HCT116 (cell line): Measurements from ENCODE around the gene AKR7A3. TPM values are rescaled to one million over a fixed set of nuclear protein-coding genes. Genes with fewer than 3 reads are reported as not detected.

Source experiments
- ATAC-seq: fragments of 200-7000 bp; cut with Tn5 transposase; 2 replicates; pipeline ENCODE4 v1.9.1; 2020; ENCODE audit warnings: mild to moderate bottlenecking, moderate library complexity
- BruUV-seq: library from RNA; stranded (reverse); fragments of 400-500 nt; replicated peaks from 2 replicates; lab custom pipeline; 2021; lab: Mats Ljungman, UMichigan
- CTCF ChIA-PET: fragments of 300-600 bp; sonication (Branson Sonifier 250); formaldehyde crosslinking; loops from one replicate; lab custom pipeline; 2021; ENCODE audit warnings: antibody characterized with exemption; lab: Charles Lee
- POLR2A ChIA-PET: fragments of 300-600, 350-600 bp; sonication (Branson Sonifier 250); formaldehyde crosslinking; loops from one replicate; lab custom pipeline; 2021; ENCODE audit warnings: antibody characterized with exemption; lab: Charles Lee
- RAD21 ChIA-PET, 2 experiments: fragments of 300-600 bp; sonication (Branson Sonifier 250); formaldehyde crosslinking; loops; one replicate each; lab custom pipeline; 2023; ENCODE audit warnings: low total read pairs in 2 of 2; ENCODE audit not compliant: uncharacterized antibody in 2 of 2, unreplicated experiment in 2 of 2, low non-redundant PET in 1 of 2; lab: Charles Lee
- DNase-seq: peaks from one replicate; pipeline ENCODE4 v3.0.0-alpha.2; 2010; ENCODE audit warnings: low read depth, low spot score
- H2AFZ ChIP-seq: fragments of 200-600 bp; shearing (Covaris generic), sonication (generic); 2 replicates; pipeline ENCODE4 v1.6.1; 2017; ENCODE audit warnings: low read depth, mixed run types, mixed read lengths, antibody characterized with exemption, low read length; ENCODE audit not compliant: poor library complexity, severe bottlenecking
- H3K27ac ChIP-seq: 2 replicates; pipeline ENCODE4 v1.5.1; 2012; ENCODE audit warnings: low read depth, low read length
- H3K27me3 ChIP-seq: fragments of 200-600 bp; sonication (generic); 2 replicates; pipeline ENCODE4 v1.6.1; 2016; ENCODE audit warnings: mixed run types, low read length, mixed read lengths; ENCODE audit not compliant: insufficient read depth
- H3K36me3 ChIP-seq, 2 experiments: fragments of 200-500 bp in 1 of 2; fragments of 200-600 bp in 1 of 2; sonication (Bioruptor generic) in 1 of 2; sonication (generic) in 1 of 2; 2 replicates each; pipeline versions ENCODE4 v1.5.1 to v1.6.1; 2014 to 2016; ENCODE audit warnings: low read length in 2 of 2, inconsistent platforms in 1 of 2, mixed read lengths in 1 of 2, mixed run types in 1 of 2; ENCODE audit not compliant: insufficient read depth in 2 of 2, control insufficient read depth in 1 of 2
- H3K4me1 ChIP-seq, 2 experiments: fragments of 200-600 bp in 1 of 2; sonication (generic) in 1 of 2; 2 replicates each; pipeline versions ENCODE4 v1.5.1 to v1.6.1; 2012 to 2017; ENCODE audit warnings: low read length in 2 of 2, inconsistent platforms in 1 of 2, mild to moderate bottlenecking in 1 of 2, mixed read lengths in 1 of 2, mixed run types in 1 of 2, moderate library complexity in 1 of 2; ENCODE audit not compliant: insufficient read depth in 2 of 2, control insufficient read depth in 1 of 2
- H3K4me2 ChIP-seq: fragments of 200-600 bp; sonication (generic); 2 replicates; pipeline ENCODE4 v1.6.1; 2017; ENCODE audit warnings: mixed run types, low read length, mixed read lengths
- H3K4me3 ChIP-seq, 2 experiments: fragments of 200-600 bp in 1 of 2; sonication (generic) in 1 of 2; replicated peaks in 1 of 2; 2 replicates each; pipeline ENCODE4 v1.5.1; 2011 to 2016; ENCODE audit warnings: low read length in 2 of 2, control low read depth in 1 of 2, low read depth in 1 of 2, mild to moderate bottlenecking in 1 of 2, mixed read lengths in 1 of 2, mixed run types in 1 of 2
- H3K79me2 ChIP-seq: fragments of 200-600 bp; sonication (generic); 2 replicates; pipeline ENCODE4 v1.6.1; 2017; ENCODE audit warnings: mild to moderate bottlenecking, mixed run types, low read length, moderate library complexity, mixed read lengths; ENCODE audit not compliant: insufficient read depth
- H3K9ac ChIP-seq: fragments of 200-600 bp; sonication (generic); 2 replicates; pipeline ENCODE4 v1.6.1; 2016; ENCODE audit warnings: low read length, mixed read lengths
- H3K9me2 ChIP-seq: fragments of 200-600 bp; sonication (generic), shearing (Covaris generic); 2 replicates; pipeline ENCODE4 v1.6.1; 2017; ENCODE audit warnings: mixed run types, mild to moderate bottlenecking, moderate library complexity; ENCODE audit not compliant: insufficient read depth
- H3K9me3 ChIP-seq, 2 experiments: fragments of 200-500 bp in 1 of 2; fragments of 200-600 bp in 1 of 2; sonication (Bioruptor generic) in 1 of 2; sonication (generic) in 1 of 2; 2 replicates each; pipeline ENCODE4 v1.6.1; 2014 to 2017; ENCODE audit warnings: low read length in 2 of 2, mixed read lengths in 2 of 2, inconsistent platforms in 1 of 2, low read depth in 1 of 2, mild to moderate bottlenecking in 1 of 2, mixed run types in 1 of 2, moderate library complexity in 1 of 2; ENCODE audit not compliant: control insufficient read depth in 1 of 2, insufficient read depth in 1 of 2
- H4K20me1 ChIP-seq: fragments of 200-600 bp; sonication (generic), shearing (Covaris generic); 2 replicates; pipeline ENCODE4 v1.6.1; 2017; ENCODE audit warnings: mixed run types, mild to moderate bottlenecking, moderate library complexity; ENCODE audit not compliant: insufficient read depth
- CBX3 ChIP-seq: IDR thresholded peaks from 2 replicates; pipeline ENCODE4 v1.6.1; 2012; ENCODE audit warnings: low read depth
- EGR1 ChIP-seq: IDR thresholded peaks from 2 replicates; pipeline ENCODE4 v1.6.1; 2012; ENCODE audit warnings: low read depth
- ELF1 ChIP-seq: IDR thresholded peaks from 2 replicates; pipeline ENCODE4 v1.6.1; 2012; ENCODE audit warnings: low read depth, borderline replicate concordance
- EZH2phosphoT487 ChIP-seq: fragments of 200-600 bp; IDR thresholded peaks from 2 replicates; pipeline ENCODE4 v1.6.1; 2018; ENCODE audit warnings: antibody characterized with exemption, borderline replicate concordance
- FOSL1 ChIP-seq: IDR thresholded peaks from 2 replicates; pipeline ENCODE4 v1.6.1; 2012; ENCODE audit warnings: low read depth
- JUND ChIP-seq: IDR thresholded peaks from 2 replicates; pipeline ENCODE4 v1.6.1; 2012
- POLR2A ChIP-seq: IDR thresholded peaks from 2 replicates; pipeline ENCODE4 v1.7.0; 2011; ENCODE audit warnings: borderline replicate concordance; ENCODE audit not compliant: insufficient read depth, insufficient read length; ENCODE audit errors: extremely low read depth
- POLR2AphosphoS5 ChIP-seq: IDR thresholded peaks from 2 replicates; pipeline ENCODE4 v1.6.1; 2011; ENCODE audit warnings: mild to moderate bottlenecking, low read depth, low read length, moderate library complexity
- RAD21 ChIP-seq: IDR thresholded peaks from 2 replicates; pipeline ENCODE4 v1.6.1; 2012; ENCODE audit warnings: low read depth, mild to moderate bottlenecking
- SIN3A ChIP-seq: IDR thresholded peaks from 2 replicates; pipeline ENCODE4 v1.6.1; 2012; ENCODE audit warnings: low read depth
- SP1 ChIP-seq: IDR thresholded peaks from 2 replicates; pipeline ENCODE4 v1.6.1; 2012; ENCODE audit warnings: low read depth
- YY1 ChIP-seq: IDR thresholded peaks from 2 replicates; pipeline ENCODE4 v1.6.1; 2011; ENCODE audit warnings: low read length, low read depth, moderate library complexity, mild to moderate bottlenecking; ENCODE audit not compliant: insufficient replicate concordance; ENCODE audit errors: extremely low read depth
- ZFX ChIP-seq: fragments of 450-650 bp; IDR thresholded peaks from 2 replicates; pipeline ENCODE4 v1.6.1; 2017
- ZNF274 ChIP-seq: fragments of 200-500 bp; sonication (Bioruptor generic); IDR thresholded peaks from 2 replicates; pipeline ENCODE4 v1.6.1; 2014; ENCODE audit warnings: mild to moderate bottlenecking, low read depth, low read length, inconsistent platforms
- intact Hi-C: fragments of 100-400 bp; cut with micrococcal nuclease; formaldehyde crosslinking; loops from 2 replicates; pipeline ENCODE4 v1.10.0; 2022
- total RNA-seq: library from RNA; stranded (reverse); gene quantifications from one replicate; pipeline ENCODE4 v1.2.1, GENCODE V29; 2021; ENCODE audit not compliant: unreplicated experiment
- TF ChIP-seq, protein P1 (sequence below): IDR thresholded peaks from 2 replicates; pipeline ENCODE4 v1.6.1; 2011; ENCODE audit warnings: mild to moderate bottlenecking, low read length, moderate library complexity; ENCODE audit not compliant: insufficient replicate concordance; ENCODE audit errors: extremely low read depth
- TF ChIP-seq, protein P2 (sequence below): IDR thresholded peaks from 2 replicates; pipeline ENCODE4 v1.6.1; 2012
- TF ChIP-seq, protein P3 (sequence below), 3 experiments: fragments of 200-600 bp in 1 of 3; sonication (generic) in 1 of 3; IDR thresholded peaks in 2 of 3; conservative IDR thresholded peaks in 1 of 3; 2 replicates each; pipeline ENCODE4 v1.5.1; 2012 to 2017; ENCODE audit warnings: low read depth in 2 of 3, low read length in 2 of 3, antibody characterized with exemption in 1 of 3, borderline replicate concordance in 1 of 3, control low read depth in 1 of 3, mild to moderate bottlenecking in 1 of 3, mixed read lengths in 1 of 3, mixed run types in 1 of 3, moderate library complexity in 1 of 3; ENCODE audit not compliant: insufficient read depth in 1 of 3
- TF ChIP-seq, protein P4 (sequence below): IDR thresholded peaks from 2 replicates; pipeline ENCODE4 v1.6.1; 2012; ENCODE audit warnings: low read depth

AKR7A3 gene
- total RNA-seq, 1 experiment from 2014 or later, result 1.7 TPM

DNA sequence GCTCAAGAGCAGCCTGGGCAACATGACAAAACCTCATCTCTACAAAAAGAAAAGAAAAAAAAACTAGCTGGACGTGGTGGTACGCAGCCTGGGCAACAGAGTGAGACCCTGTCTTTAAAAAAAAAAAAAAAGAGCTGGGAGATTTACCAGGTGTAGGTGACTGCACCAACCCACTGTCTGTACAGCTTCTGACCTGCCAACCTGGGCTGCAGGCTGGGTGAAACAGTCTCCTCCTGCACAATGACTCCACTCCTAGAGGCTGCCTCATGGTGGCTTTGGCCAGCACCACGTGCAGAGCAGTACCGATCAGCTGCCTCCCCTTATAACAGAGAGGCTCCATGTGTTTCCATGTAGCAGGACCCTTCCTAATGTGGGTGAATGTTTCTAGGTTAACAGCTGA lies 33.3 kb downstream of the AKR7A3 start:
- intact Hi-C loops, result no loop called here
- ChIA-PET RAD21 (no interaction called here), POLR2A (no interaction called here), CTCF (no interaction called here)
- Histone ChIP-seq H3K4me3 (no peak overlapping the region), H3K4me1 (peaks cover 11 to 27% of the 10 kb centered on the region in 2 experiments), H3K79me2 (peaks cover 77% of the 10 kb centered on the region), H3K27me3 (no peaks in the 10 kb centered on the region), H3K9me3 (no peaks in the 10 kb centered on the region), H2AFZ (no peak overlapping the region), H3K4me2 (no peak overlapping the region), H3K9ac (no peak overlapping the region), H3K36me3 (peaks cover 15 to 58% of the 10 kb centered on the region in 2 experiments; a peak in 3 of 4 replicates), H4K20me1 (peaks cover 20% of the 10 kb centered on the region; the same call in 1 of the 2 replicates), H3K27ac (no peak overlapping the region), H3K9me2 (no peaks in the 10 kb centered on the region)
- ATAC-seq, result no peak
- BruUV-seq, result no TSS peak
- DNase-seq, result no peak
- no peak for TF ChIP-seq JUND
- no peak for TF ChIP-seq EGR1
- no peak for TF ChIP-seq EZH2phosphoT487
- TF ChIP-seq POLR2A, result no peak
- TF ChIP-seq ZNF274, result no peak
- TF ChIP-seq SP1, result no peak
- TF ChIP-seq, protein P1, sequence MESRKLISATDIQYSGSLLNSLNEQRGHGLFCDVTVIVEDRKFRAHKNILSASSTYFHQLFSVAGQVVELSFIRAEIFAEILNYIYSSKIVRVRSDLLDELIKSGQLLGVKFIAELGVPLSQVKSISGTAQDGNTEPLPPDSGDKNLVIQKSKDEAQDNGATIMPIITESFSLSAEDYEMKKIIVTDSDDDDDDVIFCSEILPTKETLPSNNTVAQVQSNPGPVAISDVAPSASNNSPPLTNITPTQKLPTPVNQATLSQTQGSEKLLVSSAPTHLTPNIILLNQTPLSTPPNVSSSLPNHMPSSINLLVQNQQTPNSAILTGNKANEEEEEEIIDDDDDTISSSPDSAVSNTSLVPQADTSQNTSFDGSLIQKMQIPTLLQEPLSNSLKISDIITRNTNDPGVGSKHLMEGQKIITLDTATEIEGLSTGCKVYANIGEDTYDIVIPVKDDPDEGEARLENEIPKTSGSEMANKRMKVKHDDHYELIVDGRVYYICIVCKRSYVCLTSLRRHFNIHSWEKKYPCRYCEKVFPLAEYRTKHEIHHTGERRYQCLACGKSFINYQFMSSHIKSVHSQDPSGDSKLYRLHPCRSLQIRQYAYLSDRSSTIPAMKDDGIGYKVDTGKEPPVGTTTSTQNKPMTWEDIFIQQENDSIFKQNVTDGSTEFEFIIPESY, result no peak
- TF ChIP-seq, protein P2, sequence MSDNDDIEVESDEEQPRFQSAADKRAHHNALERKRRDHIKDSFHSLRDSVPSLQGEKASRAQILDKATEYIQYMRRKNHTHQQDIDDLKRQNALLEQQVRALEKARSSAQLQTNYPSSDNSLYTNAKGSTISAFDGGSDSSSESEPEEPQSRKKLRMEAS, result no peak
- no peak for TF ChIP-seq ZFX
- TF ChIP-seq, protein P3, sequence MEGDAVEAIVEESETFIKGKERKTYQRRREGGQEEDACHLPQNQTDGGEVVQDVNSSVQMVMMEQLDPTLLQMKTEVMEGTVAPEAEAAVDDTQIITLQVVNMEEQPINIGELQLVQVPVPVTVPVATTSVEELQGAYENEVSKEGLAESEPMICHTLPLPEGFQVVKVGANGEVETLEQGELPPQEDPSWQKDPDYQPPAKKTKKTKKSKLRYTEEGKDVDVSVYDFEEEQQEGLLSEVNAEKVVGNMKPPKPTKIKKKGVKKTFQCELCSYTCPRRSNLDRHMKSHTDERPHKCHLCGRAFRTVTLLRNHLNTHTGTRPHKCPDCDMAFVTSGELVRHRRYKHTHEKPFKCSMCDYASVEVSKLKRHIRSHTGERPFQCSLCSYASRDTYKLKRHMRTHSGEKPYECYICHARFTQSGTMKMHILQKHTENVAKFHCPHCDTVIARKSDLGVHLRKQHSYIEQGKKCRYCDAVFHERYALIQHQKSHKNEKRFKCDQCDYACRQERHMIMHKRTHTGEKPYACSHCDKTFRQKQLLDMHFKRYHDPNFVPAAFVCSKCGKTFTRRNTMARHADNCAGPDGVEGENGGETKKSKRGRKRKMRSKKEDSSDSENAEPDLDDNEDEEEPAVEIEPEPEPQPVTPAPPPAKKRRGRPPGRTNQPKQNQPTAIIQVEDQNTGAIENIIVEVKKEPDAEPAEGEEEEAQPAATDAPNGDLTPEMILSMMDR (IDR thresholded peaks at IDR 0.05 in 2 of 3, conservative IDR thresholded peaks at IDR 0.05 in 1 of 3; ENCODE audit: borderline replicate concordance in 1 of 3, insufficient read depth in 1 of 3, low read depth in 2 of 3, low read length in 2 of 3), result no peak
- TF ChIP-seq ELF1, result no peak
- TF ChIP-seq, protein P4, sequence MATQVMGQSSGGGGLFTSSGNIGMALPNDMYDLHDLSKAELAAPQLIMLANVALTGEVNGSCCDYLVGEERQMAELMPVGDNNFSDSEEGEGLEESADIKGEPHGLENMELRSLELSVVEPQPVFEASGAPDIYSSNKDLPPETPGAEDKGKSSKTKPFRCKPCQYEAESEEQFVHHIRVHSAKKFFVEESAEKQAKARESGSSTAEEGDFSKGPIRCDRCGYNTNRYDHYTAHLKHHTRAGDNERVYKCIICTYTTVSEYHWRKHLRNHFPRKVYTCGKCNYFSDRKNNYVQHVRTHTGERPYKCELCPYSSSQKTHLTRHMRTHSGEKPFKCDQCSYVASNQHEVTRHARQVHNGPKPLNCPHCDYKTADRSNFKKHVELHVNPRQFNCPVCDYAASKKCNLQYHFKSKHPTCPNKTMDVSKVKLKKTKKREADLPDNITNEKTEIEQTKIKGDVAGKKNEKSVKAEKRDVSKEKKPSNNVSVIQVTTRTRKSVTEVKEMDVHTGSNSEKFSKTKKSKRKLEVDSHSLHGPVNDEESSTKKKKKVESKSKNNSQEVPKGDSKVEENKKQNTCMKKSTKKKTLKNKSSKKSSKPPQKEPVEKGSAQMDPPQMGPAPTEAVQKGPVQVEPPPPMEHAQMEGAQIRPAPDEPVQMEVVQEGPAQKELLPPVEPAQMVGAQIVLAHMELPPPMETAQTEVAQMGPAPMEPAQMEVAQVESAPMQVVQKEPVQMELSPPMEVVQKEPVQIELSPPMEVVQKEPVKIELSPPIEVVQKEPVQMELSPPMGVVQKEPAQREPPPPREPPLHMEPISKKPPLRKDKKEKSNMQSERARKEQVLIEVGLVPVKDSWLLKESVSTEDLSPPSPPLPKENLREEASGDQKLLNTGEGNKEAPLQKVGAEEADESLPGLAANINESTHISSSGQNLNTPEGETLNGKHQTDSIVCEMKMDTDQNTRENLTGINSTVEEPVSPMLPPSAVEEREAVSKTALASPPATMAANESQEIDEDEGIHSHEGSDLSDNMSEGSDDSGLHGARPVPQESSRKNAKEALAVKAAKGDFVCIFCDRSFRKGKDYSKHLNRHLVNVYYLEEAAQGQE, result no peak
- TF ChIP-seq RAD21, result no peak
- no peak for TF ChIP-seq POLR2AphosphoS5
- no peak for TF ChIP-seq SIN3A
- no peak for TF ChIP-seq YY1
- no peak for TF ChIP-seq FOSL1
- no peak for TF ChIP-seq CBX3
